Dendritic cell treated with granulocyte-macrophage colony-stimulating factor and Interleukin-4, amounts not matched to agents 40 ng/mL and 50 ng/mL, for 4 days (primary cell): Measurements from ENCODE around the gene BCR.
"Not testable (repeated sequence)": the region's sequence is repeated elsewhere in the genome, so short reads cannot be mapped to it uniquely, and the experiment has no call there.

Source experiments
- H3K27ac Mint-ChIP-seq: one replicate; pipeline ENCODE4 v1.8.0; 2022; ENCODE audit warnings: mild to moderate bottlenecking, mixed read lengths
- H3K27me3 Mint-ChIP-seq: one replicate; pipeline ENCODE4 v1.8.0; 2022; ENCODE audit warnings: mild to moderate bottlenecking, mixed read lengths
- H3K36me3 Mint-ChIP-seq: one replicate; pipeline ENCODE4 v1.8.0; 2022; ENCODE audit warnings: low read depth, mixed read lengths
- H3K4me1 Mint-ChIP-seq: one replicate; pipeline ENCODE4 v1.8.0; 2022; ENCODE audit warnings: low read depth, mixed read lengths
- H3K4me3 Mint-ChIP-seq: one replicate; pipeline ENCODE4 v1.8.0; 2022; ENCODE audit warnings: mild to moderate bottlenecking, moderate library complexity, mixed read lengths
- H3K9me3 Mint-ChIP-seq: one replicate; pipeline ENCODE4 v1.8.0; 2022; ENCODE audit warnings: mixed read lengths
- intact Hi-C: fragments of 100-400 bp; cut with micrococcal nuclease; formaldehyde crosslinking; loops from one replicate; pipeline ENCODE4 v1.15.0; 2022

BCR gene

DNA sequence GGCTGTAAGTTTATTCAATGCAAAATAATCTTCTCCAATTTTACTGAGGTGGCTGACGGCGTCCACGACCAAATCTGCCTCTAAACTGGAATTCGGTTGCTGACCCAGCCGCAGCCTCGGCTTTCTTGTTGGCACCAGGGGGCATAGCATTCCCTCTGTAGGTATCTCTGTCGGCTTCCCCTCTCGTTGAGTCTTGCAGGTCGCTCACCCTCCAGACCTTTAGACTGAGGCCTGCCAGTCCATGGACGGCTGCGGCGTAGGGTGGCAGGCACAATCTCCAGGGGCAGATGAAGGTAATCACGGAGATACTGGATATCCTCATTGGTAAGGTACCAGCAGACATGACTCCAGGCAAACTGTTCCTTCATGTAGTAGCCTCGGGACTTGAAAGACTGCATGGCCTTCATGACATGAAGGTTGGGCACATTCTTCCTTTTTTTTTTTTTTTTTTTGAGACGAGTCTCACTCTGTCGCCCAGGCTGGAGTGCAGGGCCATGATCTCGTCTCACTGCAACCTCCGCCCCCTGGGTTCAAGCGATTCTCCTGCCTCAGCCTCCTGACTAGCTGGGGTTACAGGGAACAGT is 142.3 kb downstream of the BCR start:
- H3K36me3 Mint-ChIP-seq, intact Hi-C loops, H3K27ac Mint-ChIP-seq, H3K27me3 Mint-ChIP-seq, H3K4me1 Mint-ChIP-seq, H3K9me3 Mint-ChIP-seq, H3K4me3 Mint-ChIP-seq: not testable (repeated sequence)

DNA sequence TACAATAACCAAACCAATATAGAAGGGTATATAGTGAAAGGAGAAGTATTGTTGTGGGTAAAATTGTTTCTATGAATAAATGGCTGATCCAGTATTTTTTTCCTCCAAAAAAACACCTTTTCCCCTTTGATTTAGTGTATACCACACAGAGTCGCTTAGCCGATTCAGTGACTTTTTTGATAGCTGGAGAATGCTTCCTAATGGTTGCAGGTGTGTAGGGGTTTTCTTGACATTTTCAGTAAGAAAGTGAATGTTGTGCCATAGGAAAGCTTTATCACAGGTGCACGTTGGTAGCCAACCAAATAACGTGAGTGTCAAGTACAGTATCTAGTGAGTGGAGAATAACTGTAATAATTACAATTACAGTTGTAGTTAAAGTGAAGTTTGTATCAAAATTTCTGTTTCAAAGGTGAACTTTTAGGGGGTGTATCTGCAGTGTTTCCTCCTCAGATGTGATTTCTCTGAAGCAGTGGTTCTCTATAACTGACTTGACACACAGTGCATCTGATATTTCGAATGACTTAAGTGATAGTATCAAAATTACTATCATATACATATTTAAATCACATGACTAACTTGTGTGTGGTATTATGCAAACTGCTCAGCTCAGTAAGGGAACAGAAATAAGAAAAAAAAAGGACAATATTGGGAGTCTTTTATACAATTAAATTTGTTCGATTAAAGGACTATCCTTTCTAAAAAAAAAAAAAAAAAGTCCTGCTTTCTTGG is 143.8 kb downstream of the BCR start:
- intact Hi-C loops, H3K27me3 Mint-ChIP-seq, H3K36me3 Mint-ChIP-seq, H3K4me3 Mint-ChIP-seq, H3K4me1 Mint-ChIP-seq, H3K27ac Mint-ChIP-seq, H3K9me3 Mint-ChIP-seq: not testable (repeated sequence)

DNA sequence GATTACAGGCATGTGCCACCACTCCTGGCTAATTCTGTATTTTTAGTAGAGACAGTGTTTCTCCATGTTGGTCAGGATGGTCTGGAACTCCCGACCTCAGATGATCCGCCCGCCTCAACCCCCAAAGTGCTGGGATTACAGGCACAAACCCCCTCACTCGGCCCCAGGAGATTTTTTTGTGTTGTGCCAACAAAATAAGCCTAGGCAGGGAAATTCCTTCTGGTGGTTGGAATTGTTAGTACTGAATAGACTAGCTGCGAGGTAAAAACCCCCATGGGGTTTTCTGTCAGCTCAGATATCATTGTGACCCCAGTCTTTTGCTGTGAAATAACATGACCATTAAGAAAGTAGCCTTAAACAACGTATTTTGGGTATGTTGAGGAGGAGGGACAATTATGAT is 144.9 kb downstream of the BCR start:
- Mint-ChIP-seq H3K36me3 (no peaks in the 10 kb centered on the region), H3K27ac (no peak overlapping the region), H3K4me1 (no peaks in the 10 kb centered on the region), H3K4me3 (no peak overlapping the region), H3K27me3 (no peaks in the 10 kb centered on the region), H3K9me3 (no peaks in the 10 kb centered on the region)
- intact Hi-C loops, result no loop called here

DNA sequence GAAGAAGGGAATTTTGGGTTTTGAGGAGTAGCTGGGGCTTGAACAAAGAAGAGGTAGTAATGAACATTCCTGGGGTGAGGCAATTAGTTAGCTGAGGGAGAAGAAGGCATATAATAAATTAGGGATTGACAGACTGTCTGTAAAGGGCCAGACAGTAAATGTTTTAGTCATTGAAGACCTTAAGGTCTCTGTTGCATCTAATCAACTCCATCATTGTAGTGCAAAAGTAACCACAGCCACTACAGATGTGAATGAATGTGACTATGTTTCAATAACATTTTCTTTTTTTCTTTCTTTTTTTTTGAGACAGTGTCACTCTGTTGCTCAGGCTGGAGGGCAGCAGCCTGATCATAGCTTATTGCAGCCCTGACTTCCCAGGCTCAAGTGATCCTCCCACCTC is 153.5 kb downstream of the BCR start:
- intact Hi-C loops, H3K36me3 Mint-ChIP-seq, H3K9me3 Mint-ChIP-seq, H3K27ac Mint-ChIP-seq, H3K4me1 Mint-ChIP-seq, H3K27me3 Mint-ChIP-seq, H3K4me3 Mint-ChIP-seq: not testable (repeated sequence)

DNA sequence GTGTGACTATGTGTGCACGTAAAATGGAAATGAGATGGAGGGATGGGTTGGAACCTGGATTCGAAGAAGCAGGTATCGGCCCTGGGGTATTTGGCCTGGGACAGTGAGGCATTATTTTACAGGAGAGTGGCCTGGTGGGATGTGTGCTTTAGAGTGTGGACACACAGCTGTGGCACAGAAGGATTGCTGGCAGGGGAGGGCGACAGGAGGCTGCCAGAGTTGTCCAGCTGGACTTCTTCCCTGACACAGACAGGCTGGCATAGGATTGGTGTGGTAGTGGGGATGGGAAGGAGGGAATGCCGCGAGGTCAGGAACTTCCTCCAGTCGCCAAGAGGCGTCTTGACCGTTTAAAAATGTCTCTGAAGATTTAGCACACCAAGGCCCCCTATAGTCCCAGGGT is 157.4 kb downstream of the BCR start:
- H3K9me3 Mint-ChIP-seq, H3K36me3 Mint-ChIP-seq, H3K27ac Mint-ChIP-seq, H3K4me1 Mint-ChIP-seq, intact Hi-C loops, H3K4me3 Mint-ChIP-seq, H3K27me3 Mint-ChIP-seq: not testable (repeated sequence)

DNA sequence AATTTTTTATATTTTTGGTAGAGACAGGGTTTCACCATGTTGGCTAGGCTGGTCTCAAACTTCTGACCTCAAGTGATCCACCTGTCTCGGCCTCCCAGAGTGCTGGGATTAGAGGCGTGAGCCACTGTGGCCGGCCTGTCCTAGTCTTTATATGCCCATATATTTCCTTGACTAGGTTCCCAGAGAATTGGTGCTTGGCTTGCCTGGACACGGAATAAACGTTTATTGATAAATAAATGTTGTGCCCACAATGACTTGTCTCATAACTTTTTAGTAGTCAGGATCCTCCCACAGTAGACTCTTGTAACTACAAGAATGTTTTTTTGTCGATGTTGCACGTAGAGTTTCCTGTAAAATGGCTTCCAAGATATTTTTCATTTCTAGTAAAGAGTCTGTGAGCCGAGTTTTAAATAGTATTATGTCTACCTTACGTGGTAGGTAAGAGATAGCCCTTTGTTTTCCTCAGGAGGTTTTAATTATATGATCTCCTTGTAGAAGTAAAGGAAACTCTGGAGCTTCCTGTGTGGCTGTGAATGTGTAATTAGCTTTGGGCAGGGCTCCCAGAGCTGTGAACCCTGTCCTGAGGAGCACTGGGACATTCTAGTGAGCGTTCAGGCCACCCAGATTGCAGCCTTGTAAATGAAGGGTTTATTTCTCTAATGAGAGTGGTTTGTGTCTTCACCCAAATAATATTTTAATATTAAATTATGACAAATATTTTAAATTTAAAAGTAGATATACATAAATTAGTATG is 161.8 kb downstream of the BCR start:
- H3K27ac Mint-ChIP-seq, H3K9me3 Mint-ChIP-seq, intact Hi-C loops, H3K4me1 Mint-ChIP-seq, H3K36me3 Mint-ChIP-seq, H3K27me3 Mint-ChIP-seq, H3K4me3 Mint-ChIP-seq: not testable (repeated sequence)

DNA sequence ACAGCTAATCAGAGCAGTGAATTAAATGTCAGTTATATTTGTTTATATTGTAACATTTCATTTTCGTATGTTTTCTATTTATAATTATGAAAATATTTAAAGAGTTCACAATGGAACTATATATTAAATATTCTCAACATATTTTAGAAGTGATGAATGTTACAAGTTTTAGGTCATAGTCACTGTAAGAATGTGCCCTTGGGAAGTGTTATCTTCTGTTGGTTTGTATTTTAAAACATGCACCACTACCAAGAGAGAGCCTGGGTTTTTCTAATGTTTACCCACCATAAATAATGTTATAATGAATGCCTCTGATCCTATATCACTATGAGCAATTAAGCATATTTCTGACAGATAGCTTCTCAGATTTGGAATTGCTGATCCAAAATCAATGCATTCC is 171.0 kb downstream of the BCR start:
- intact Hi-C loops, result no loop called here
- H3K4me3 Mint-ChIP-seq, result no peak overlapping the region
- peaks cover 5% of the 10 kb centered on the region for H3K27me3 Mint-ChIP-seq
- no peaks in the 10 kb centered on the region for H3K36me3 Mint-ChIP-seq
- H3K4me1 Mint-ChIP-seq, result no peaks in the 10 kb centered on the region
- H3K27ac Mint-ChIP-seq, result no peak overlapping the region
- no peaks in the 10 kb centered on the region for H3K9me3 Mint-ChIP-seq

DNA sequence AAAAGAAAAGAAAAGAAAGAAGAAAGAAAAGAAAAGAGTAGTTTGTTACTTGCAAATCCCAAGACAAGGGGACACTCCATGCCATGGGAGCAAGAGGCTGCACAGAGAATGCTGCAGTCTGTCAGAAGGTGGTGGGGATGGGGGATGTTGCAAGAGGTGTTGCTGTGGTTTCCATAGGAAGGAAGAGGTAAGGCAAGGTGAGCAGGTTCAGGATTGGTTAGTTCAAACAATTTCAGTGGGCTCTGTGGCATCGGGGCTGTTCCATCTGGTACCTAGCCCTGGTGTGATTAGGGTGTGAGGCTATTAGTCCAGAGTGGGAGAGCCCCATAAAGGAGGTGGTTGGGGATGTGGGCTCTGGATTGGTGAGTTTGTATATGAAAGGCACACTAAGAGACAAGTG is 172.7 kb downstream of the BCR start:
- Mint-ChIP-seq H3K27me3 (peaks cover 5% of the 10 kb centered on the region), H3K4me3 (no peak overlapping the region), H3K4me1 (no peaks in the 10 kb centered on the region), H3K27ac (no peak overlapping the region), H3K9me3 (no peaks in the 10 kb centered on the region), H3K36me3 (no peaks in the 10 kb centered on the region)
- intact Hi-C loops, result no loop called here

DNA sequence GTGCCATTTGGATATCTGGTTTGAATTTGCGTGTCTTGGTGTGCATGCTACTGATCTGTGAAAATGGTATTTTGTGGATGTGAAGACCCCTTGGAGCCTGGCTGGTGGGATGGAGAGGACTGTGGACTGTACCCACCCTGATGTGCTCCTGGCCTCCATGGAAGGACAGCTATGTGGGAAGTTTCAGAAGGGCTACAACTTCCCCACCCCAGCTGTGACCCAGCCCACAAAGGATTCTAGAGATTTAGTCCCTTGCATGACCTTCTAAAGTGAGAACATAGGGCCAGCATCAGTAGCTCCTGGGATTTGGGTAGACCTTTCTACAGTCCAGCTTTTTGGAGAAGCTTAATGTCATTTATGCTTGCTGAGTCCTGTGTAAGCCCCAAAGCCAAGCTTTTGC is 173.4 kb downstream of the BCR start:
- intact Hi-C loops, result no loop called here

DNA sequence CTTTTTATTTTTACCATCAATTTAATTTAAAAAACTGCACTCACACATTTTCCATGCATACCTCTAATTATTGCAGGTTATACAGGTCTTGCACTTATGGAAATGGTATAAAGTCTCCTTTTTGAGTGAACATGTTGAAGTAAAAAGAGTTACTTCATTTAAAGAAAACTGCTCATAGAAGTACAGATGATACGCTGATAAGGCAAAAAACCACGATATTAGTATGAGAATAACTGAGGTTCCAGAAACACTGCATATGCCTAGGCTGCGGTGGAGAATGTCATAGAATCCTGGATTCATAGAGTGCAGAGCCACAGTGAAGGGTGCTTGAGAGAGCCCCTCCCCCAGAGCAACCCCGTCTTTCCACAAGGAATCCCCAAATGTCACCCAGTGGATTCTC is 175.8 kb downstream of the BCR start:
- intact Hi-C loops, result no loop called here
- no peak overlapping the region for H3K4me3 Mint-ChIP-seq
- H3K27ac Mint-ChIP-seq, result no peak overlapping the region
- H3K36me3 Mint-ChIP-seq, result no peaks in the 10 kb centered on the region
- no peaks in the 10 kb centered on the region for H3K9me3 Mint-ChIP-seq
- no peaks in the 10 kb centered on the region for H3K4me1 Mint-ChIP-seq
- peaks cover 5% of the 10 kb centered on the region for H3K27me3 Mint-ChIP-seq

More for the DNA sequence above, 173.4 kb downstream of the BCR start:
- no peak overlapping the region for H3K27ac Mint-ChIP-seq
- no peaks in the 10 kb centered on the region for H3K4me1 Mint-ChIP-seq
- H3K4me3 Mint-ChIP-seq, result no peak overlapping the region
- peaks cover 5% of the 10 kb centered on the region for H3K27me3 Mint-ChIP-seq
- H3K36me3 Mint-ChIP-seq, result no peaks in the 10 kb centered on the region
- H3K9me3 Mint-ChIP-seq, result no peaks in the 10 kb centered on the region

DNA sequence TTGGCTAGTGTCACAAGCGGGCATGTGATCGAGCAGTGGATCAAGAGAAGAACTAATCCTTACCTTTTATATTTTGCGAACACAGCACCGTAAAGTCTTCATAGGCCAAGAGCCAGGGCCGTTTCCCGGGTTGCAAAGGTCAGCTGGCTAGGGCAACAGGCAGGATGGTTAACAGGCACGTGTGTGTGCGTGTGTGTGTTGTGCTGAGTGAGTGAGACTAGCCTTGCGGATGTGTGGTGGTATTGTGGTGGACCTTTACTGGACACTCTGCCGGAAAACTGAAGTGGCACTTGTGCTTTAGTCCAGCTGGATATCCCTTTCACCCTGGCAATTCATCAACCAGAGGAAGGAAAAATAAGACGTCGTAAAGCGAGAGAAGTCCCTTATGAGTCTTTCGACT is 176.7 kb downstream of the BCR start:
- H3K36me3 Mint-ChIP-seq, result no peaks in the 10 kb centered on the region
- no peaks in the 10 kb centered on the region for H3K9me3 Mint-ChIP-seq
- H3K27me3 Mint-ChIP-seq, result peaks cover 4% of the 10 kb centered on the region
- H3K4me3 Mint-ChIP-seq, result no peak overlapping the region
- intact Hi-C loops, result no loop called here
- H3K4me1 Mint-ChIP-seq, result no peaks in the 10 kb centered on the region
- no peak overlapping the region for H3K27ac Mint-ChIP-seq

DNA sequence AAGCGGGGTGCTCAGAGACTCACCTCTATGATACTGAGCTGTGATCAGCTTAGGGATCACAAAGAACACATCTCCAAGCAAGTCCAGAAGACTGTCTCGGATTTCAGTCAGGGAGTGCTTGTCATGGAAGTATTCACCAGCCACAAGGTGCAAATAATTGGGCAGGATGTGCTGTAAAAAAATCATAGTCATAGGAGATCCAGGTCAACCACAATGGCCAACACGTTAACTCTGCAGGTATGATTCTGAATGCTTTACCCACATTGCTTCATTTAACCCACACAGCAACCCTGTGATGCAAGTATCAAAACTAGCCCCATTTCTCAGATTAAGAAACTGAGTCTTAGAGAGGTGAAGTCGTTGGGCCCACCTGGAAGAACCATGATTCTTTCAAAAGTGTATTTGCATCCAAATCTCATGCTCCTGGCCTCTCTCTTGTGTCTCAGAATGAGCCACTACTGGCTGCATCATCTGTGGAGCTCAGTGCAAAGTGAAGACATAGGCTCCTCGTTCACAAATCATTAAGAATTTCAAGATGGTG is 179.3 kb downstream of the BCR start:
- H3K9me3 Mint-ChIP-seq, result no peaks in the 10 kb centered on the region
- no peak overlapping the region for H3K4me3 Mint-ChIP-seq
- no peaks in the 10 kb centered on the region for H3K27me3 Mint-ChIP-seq
- H3K27ac Mint-ChIP-seq, result no peak overlapping the region
- no peaks in the 10 kb centered on the region for H3K36me3 Mint-ChIP-seq
- H3K4me1 Mint-ChIP-seq, result no peaks in the 10 kb centered on the region
- intact Hi-C loops, result no loop called here

DNA sequence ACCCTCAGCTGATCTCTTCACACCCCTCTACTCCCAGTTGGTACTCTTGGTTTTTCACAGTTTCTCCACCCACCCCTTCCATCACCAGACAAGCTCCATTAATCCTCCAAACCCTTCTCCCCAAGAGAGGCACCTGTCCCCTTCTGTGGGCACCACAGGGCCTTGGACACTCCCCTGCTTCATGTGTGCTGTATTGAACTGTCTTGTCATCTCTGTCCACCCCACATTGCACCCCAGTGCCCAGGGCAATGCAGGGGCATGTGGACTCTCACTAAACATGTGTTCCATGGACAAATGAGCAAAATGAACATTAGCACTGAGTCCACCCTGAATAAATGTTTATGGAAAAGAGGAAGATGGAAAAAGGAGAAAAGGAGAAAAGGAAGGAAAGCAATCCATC is 181.4 kb downstream of the BCR start:
- Mint-ChIP-seq H3K36me3 (no peaks in the 10 kb centered on the region), H3K4me1 (no peaks in the 10 kb centered on the region), H3K9me3 (no peaks in the 10 kb centered on the region), H3K27me3 (no peaks in the 10 kb centered on the region), H3K4me3 (no peak overlapping the region), H3K27ac (no peak overlapping the region)
- intact Hi-C loops, result no loop called here

DNA sequence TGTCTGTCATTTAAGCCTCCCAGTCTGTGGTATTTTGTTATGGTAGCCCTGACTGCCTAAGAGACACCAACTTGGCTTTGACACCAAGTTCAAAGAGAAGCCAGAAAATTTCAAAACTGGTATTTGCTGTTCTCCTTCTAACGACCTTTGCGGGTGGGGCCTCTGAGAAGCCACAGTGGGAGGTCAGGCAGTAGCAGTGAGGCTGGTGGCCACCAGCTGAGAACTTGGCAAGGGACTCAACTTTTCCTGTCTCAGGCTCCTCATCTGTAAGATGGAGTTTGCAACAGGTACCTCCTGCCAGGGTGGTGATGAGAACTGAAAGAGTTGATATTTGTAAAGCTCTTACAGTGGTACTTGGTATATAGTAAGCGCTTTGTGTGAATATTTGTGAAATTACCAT is 183.4 kb downstream of the BCR start:
- Mint-ChIP-seq H3K27ac (no peak overlapping the region), H3K27me3 (peaks cover 2% of the 10 kb centered on the region)

More for the DNA sequence above, 183.4 kb downstream of the BCR start:
- Mint-ChIP-seq H3K9me3 (no peaks in the 10 kb centered on the region), H3K36me3 (no peaks in the 10 kb centered on the region), H3K4me1 (no peaks in the 10 kb centered on the region), H3K4me3 (no peak overlapping the region)
- intact Hi-C loops, result no loop called here
